ENCODE results near the gene MRPL23. TPM values are rescaled to one million over a fixed set of nuclear protein-coding genes. Genes with fewer than 3 reads are reported as not detected.
A peak's percentile ranks its signal among the peaks of the same experiment; 100 is the strongest.

MRPL23 gene
- total RNA-seq, 1 experiment from 2014 or later = 232 TPM

GRCh38 chr11:1992111-1992510, 45.0 kb downstream of the MRPL23 start:
- intact Hi-C loops (cut with micrococcal nuclease) = no loop called here
- ChIA-PET POLR2A (ENCODE audit: unreplicated experiment) (no interaction called here), CTCF (no interaction called here)
- Histone ChIP-seq H3K9me2 (replicated peaks; ENCODE audit: low read length) (no peaks in the 10 kb centered on the region), H3K9ac (ENCODE audit: low read length) (no peak overlapping the region), H3K36me3 (ENCODE audit: low read depth, low read length) (no peaks in the 10 kb centered on the region), H3K4me1 (ENCODE audit: insufficient read depth, low read length) (no peaks in the 10 kb centered on the region), H3F3A (ENCODE audit: low read length, unreplicated experiment) (no peaks in the 10 kb centered on the region), H3K4me3 (ENCODE audit: low read length) (no peak overlapping the region), H3K79me2 (ENCODE audit: low read length) (no peaks in the 10 kb centered on the region), H3K4me2 (ENCODE audit: low read length) (no peak overlapping the region), H3K27ac (ENCODE audit: low read length) (no peak overlapping the region), H2AFZ (ENCODE audit: low read length) (no peak overlapping the region), H3K9me3 (ENCODE audit: low read length) (no peaks in the 10 kb centered on the region), H3K27me3 (ENCODE audit: low read length) (no peaks in the 10 kb centered on the region), H4K20me1 (ENCODE audit: low read length) (no peaks in the 10 kb centered on the region)
- TF ChIP-seq EZH2phosphoT487 (IDR thresholded peaks at IDR 0.05; ENCODE audit: borderline replicate concordance, low read length) (no peak), CTCF (conservative IDR thresholded peaks at IDR 0.05; ENCODE audit: low read depth, low read length) (no peak), EZH2 (IDR thresholded peaks at IDR 0.05; ENCODE audit: low read length, unreplicated experiment) (no peak)
- DNase-seq (no peak), ATAC-seq (no peak)
- no TSS peak for BruUV-seq (replicated peaks)

GRCh38 chr11:1994121-1994520, 47.0 kb downstream of the MRPL23 start:
- H3K4me1 ChIP-seq (ENCODE audit: insufficient read depth, low read length) = no peaks in the 10 kb centered on the region
- H3K9me2 ChIP-seq (replicated peaks; ENCODE audit: low read length) = no peaks in the 10 kb centered on the region
- POLR2A ChIA-PET (ENCODE audit: unreplicated experiment) = no interaction called here
- no peak for ATAC-seq
- no peak overlapping the region for H3K27ac ChIP-seq (ENCODE audit: low read length)
- no peak for TF ChIP-seq CTCF (conservative IDR thresholded peaks at IDR 0.05; ENCODE audit: low read depth, low read length)
- no peak for TF ChIP-seq EZH2phosphoT487 (IDR thresholded peaks at IDR 0.05; ENCODE audit: borderline replicate concordance, low read length)
- TF ChIP-seq EZH2 (IDR thresholded peaks at IDR 0.05; ENCODE audit: low read length, unreplicated experiment) = no peak
- no TSS peak for BruUV-seq (replicated peaks)
- H3K27me3 ChIP-seq (ENCODE audit: low read length) = no peaks in the 10 kb centered on the region
- no peaks in the 10 kb centered on the region for H4K20me1 ChIP-seq (ENCODE audit: low read length)
- no peak overlapping the region for H3K4me2 ChIP-seq (ENCODE audit: low read length)
- H3K79me2 ChIP-seq (ENCODE audit: low read length) = no peaks in the 10 kb centered on the region
- intact Hi-C loops (cut with micrococcal nuclease) = no loop called here
- no peak overlapping the region for H3K9ac ChIP-seq (ENCODE audit: low read length)
- H3F3A ChIP-seq (ENCODE audit: low read length, unreplicated experiment) = no peaks in the 10 kb centered on the region
- CTCF ChIA-PET = no interaction called here
- H3K9me3 ChIP-seq (ENCODE audit: low read length) = no peaks in the 10 kb centered on the region
- H3K4me3 ChIP-seq (ENCODE audit: low read length) = no peak overlapping the region
- no peak overlapping the region for H2AFZ ChIP-seq (ENCODE audit: low read length)
- no peaks in the 10 kb centered on the region for H3K36me3 ChIP-seq (ENCODE audit: low read depth, low read length)
- no peak for DNase-seq

GRCh38 chr11:1997755-1998154, 50.6 kb downstream of the MRPL23 start, which contains the start of gene H19:
H19 (minus strand) TSS chr11:1997842.
- Histone ChIP-seq H3K9me3 (ENCODE audit: low read length) (no peaks in the 10 kb centered on the region), H3K79me2 (ENCODE audit: low read length) (no peaks in the 10 kb centered on the region), H3K4me3 (ENCODE audit: low read length) (no peak within 1 kb of the TSS), H4K20me1 (ENCODE audit: low read length) (no peaks in the 10 kb centered on the region), H3K4me1 (ENCODE audit: insufficient read depth, low read length) (no peaks in the 10 kb centered on the region), H3K27ac (ENCODE audit: low read length) (no peak within 1 kb of the TSS), H3K9ac (ENCODE audit: low read length) (no peak within 1 kb of the TSS), H3F3A (ENCODE audit: low read length, unreplicated experiment) (no peaks in the 10 kb centered on the region), H3K9me2 (replicated peaks; ENCODE audit: low read length) (no peaks in the 10 kb centered on the region), H3K36me3 (ENCODE audit: low read depth, low read length) (no peaks in the 10 kb centered on the region), H3K4me2 (ENCODE audit: low read length) (no peak within 1 kb of the TSS), H2AFZ (ENCODE audit: low read length) (no peak within 1 kb of the TSS), H3K27me3 (ENCODE audit: low read length) (no peaks in the 10 kb centered on the region)
- ChIA-PET CTCF (no interaction called here), POLR2A (ENCODE audit: unreplicated experiment) (no interaction called here)
- no TSS peak for BruUV-seq (replicated peaks)
- TF ChIP-seq EZH2 (IDR thresholded peaks at IDR 0.05; ENCODE audit: low read length, unreplicated experiment) (no peak), EZH2phosphoT487 (IDR thresholded peaks at IDR 0.05; ENCODE audit: borderline replicate concordance, low read length) (no peak), CTCF (conservative IDR thresholded peaks at IDR 0.05; ENCODE audit: low read depth, low read length) (no peak)
- DNase-seq (no peak), ATAC-seq (peak; percentile 34; the same call in 1 of the 2 replicates)
- intact Hi-C loops (cut with micrococcal nuclease) = no loop called here
